ENCODE data around the gene TDRKH. TPM values are rescaled to one million over a fixed set of nuclear protein-coding genes. Genes with fewer than 3 reads are reported as not detected.

TDRKH gene
- total and polyA plus RNA-seq, 2 of the 13 experiments (the other 11 are each of a cell fraction or from before 2014, with no cell fraction given): 3.9 to 5.4 TPM

- TF ChIP-seq RERE (CRISPR knock-in tag; IDR thresholded peaks at IDR 0.05; ENCODE audit: low read depth): no peak
- 0 out of 2 replicates have a peak, but pooled peaks have one; percentile 23 for TF ChIP-seq ELF1 (CRISPR knock-in tag; IDR thresholded peaks at IDR 0.05)
- TF ChIP-seq ZNF503 (CRISPR knock-in tag; IDR thresholded peaks at IDR 0.05): no peak
- peak; percentile 54; the same call in 1 of the 2 replicates for TF ChIP-seq HDAC1 (CRISPR knock-in tag; IDR thresholded peaks at IDR 0.05)
- no peak for TF ChIP-seq NBN (conservative IDR thresholded peaks at IDR 0.05)
- no peak for TF ChIP-seq ZNF383 (CRISPR knock-in tag; IDR thresholded peaks at IDR 0.05; ENCODE audit: borderline replicate concordance)
- TF ChIP-seq IRF9 (CRISPR knock-in tag; IDR thresholded peaks at IDR 0.05; ENCODE audit: borderline replicate concordance): no peak
- no peak for TF ChIP-seq LBX2 (CRISPR knock-in tag; IDR thresholded peaks at IDR 0.05; ENCODE audit: borderline replicate concordance)
- TF ChIP-seq GLI4 (CRISPR knock-in tag; IDR thresholded peaks at IDR 0.05; ENCODE audit: borderline replicate concordance): no peak
- TF ChIP-seq NFKBIZ (CRISPR knock-in tag; IDR thresholded peaks at IDR 0.05): no peak
- TF ChIP-seq MTA3 (CRISPR knock-in tag; IDR thresholded peaks at IDR 0.05): no peak
- no peak for TF ChIP-seq E2F2 (CRISPR knock-in tag; IDR thresholded peaks at IDR 0.05; ENCODE audit: borderline replicate concordance)
- no peak for TF ChIP-seq MED1 (CRISPR knock-in tag; IDR thresholded peaks at IDR 0.05)
- no peak for TF ChIP-seq EED (CRISPR knock-in tag; IDR thresholded peaks at IDR 0.05)
- no peak for TF ChIP-seq NCOA1 (CRISPR knock-in tag; IDR thresholded peaks at IDR 0.05)
- no peak for TF ChIP-seq TOPORS (CRISPR knock-in tag; IDR thresholded peaks at IDR 0.05)
- no peak for TF ChIP-seq ZNF557 (CRISPR knock-in tag; IDR thresholded peaks at IDR 0.05)
- TF ChIP-seq RCOR2 (CRISPR knock-in tag; IDR thresholded peaks at IDR 0.05): no peak
- no peak for TF ChIP-seq MLLT10 (CRISPR knock-in tag; IDR thresholded peaks at IDR 0.05)
- no peak for TF ChIP-seq SRF (IDR thresholded peaks at IDR 0.05; ENCODE audit: low read depth, low read length)
These were observed 49.4 kb upstream of the TDRKH start, which contains the start of gene C2CD4D (continued) for GRCh38 chr1:151839457-151840403.
